ENCODE results near the gene CEND1. TPM values are rescaled to one million over a fixed set of nuclear protein-coding genes. Genes with fewer than 3 reads are reported as not detected.

Gene CEND1
- total and polyA plus RNA-seq, 2 of the 13 experiments (the other 11 are each of a cell fraction or from before 2014, with no cell fraction given) = not detected

DNA sequence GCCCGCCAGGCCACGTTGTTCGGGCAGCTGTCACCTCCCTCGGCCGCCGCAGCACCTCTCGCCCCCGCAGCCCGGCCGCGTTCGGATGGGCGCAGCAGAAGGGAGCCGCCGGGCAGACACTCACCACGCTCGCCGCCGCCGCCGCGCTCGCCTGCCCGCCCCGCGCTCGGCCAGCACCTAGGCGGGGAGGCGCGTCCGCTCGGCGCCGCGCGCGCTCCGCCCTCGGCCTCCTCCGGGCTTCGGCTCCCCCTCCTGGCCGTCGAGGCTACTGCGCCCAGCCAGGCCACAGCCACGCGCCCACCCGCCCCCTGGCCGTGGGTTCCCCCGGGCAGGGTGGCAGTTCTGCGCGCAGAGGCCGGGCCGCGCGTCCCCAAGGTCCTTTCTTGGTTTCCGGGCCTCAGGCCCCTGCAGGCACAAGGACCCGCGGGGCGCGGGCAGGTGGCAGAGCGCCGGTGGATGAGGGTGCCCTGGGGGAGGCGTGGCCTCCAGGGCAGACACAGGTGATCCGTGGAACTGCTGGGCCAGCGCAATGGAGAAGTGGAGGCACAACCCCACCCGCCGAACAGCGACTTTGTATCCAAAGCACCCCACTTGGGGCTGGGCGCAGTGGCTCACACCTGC, 8.3 kb upstream of the CEND1 start, which contains the start of gene SLC25A22 (continued):
- TF ChIP-seq, protein P1, sequence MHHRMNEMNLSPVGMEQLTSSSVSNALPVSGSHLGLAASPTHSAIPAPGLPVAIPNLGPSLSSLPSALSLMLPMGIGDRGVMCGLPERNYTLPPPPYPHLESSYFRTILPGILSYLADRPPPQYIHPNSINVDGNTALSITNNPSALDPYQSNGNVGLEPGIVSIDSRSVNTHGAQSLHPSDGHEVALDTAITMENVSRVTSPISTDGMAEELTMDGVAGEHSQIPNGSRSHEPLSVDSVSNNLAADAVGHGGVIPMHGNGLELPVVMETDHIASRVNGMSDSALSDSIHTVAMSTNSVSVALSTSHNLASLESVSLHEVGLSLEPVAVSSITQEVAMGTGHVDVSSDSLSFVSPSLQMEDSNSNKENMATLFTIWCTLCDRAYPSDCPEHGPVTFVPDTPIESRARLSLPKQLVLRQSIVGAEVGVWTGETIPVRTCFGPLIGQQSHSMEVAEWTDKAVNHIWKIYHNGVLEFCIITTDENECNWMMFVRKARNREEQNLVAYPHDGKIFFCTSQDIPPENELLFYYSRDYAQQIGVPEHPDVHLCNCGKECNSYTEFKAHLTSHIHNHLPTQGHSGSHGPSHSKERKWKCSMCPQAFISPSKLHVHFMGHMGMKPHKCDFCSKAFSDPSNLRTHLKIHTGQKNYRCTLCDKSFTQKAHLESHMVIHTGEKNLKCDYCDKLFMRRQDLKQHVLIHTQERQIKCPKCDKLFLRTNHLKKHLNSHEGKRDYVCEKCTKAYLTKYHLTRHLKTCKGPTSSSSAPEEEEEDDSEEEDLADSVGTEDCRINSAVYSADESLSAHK (CRISPR knock-in tag; IDR thresholded peaks at IDR 0.05; ENCODE audit: borderline replicate concordance) = no peak
- TF ChIP-seq TGIF2 (CRISPR knock-in tag; IDR thresholded peaks at IDR 0.05) (peak; percentile 20; the same call in 1 of the 2 replicates), ZNF160 (CRISPR knock-in tag; IDR thresholded peaks at IDR 0.05) (no peak), SMC3 (IDR thresholded peaks at IDR 0.05; ENCODE audit: low read length) (peak; percentile 5; the same call in 1 of the 2 replicates), SAP130 (CRISPR knock-in tag; IDR thresholded peaks at IDR 0.05; ENCODE audit: low read depth) (0 out of 2 replicates have a peak, but pooled peaks have one; percentile 39), ZSCAN22 (CRISPR knock-in tag; IDR thresholded peaks at IDR 0.05) (no peak), HMGXB4 (CRISPR knock-in tag; IDR thresholded peaks at IDR 0.05; ENCODE audit: borderline replicate concordance in 1 of 2, low read depth in 1 of 2) (peak in 1 of 2 experiments; percentile 16; a peak in 2 of 4 replicates), MTA1 (CRISPR knock-in tag; IDR thresholded peaks at IDR 0.05; ENCODE audit: borderline replicate concordance) (peak; percentile 46; the same call in 1 of the 2 replicates), SKI (IDR thresholded peaks at IDR 0.05; ENCODE audit: partially characterized antibody) (peak; percentile 74), IRF9 (CRISPR knock-in tag; IDR thresholded peaks at IDR 0.05; ENCODE audit: borderline replicate concordance) (0 out of 2 replicates have a peak, but pooled peaks have one; percentile 5), PHF8 (CRISPR knock-in tag; IDR thresholded peaks at IDR 0.05) (peak; percentile 37), ZBTB14 (CRISPR knock-in tag; IDR thresholded peaks at IDR 0.05) (peak; percentile 84), SALL2 (CRISPR knock-in tag; IDR thresholded peaks at IDR 0.05) (peak; percentile 50; the same call in 1 of the 2 replicates), SP4 (CRISPR knock-in tag; IDR thresholded peaks at IDR 0.05) (peak; percentile 61; the same call in 1 of the 2 replicates), MED1 (CRISPR knock-in tag; IDR thresholded peaks at IDR 0.05) (no peak)
- TF ChIP-seq, protein P2, sequence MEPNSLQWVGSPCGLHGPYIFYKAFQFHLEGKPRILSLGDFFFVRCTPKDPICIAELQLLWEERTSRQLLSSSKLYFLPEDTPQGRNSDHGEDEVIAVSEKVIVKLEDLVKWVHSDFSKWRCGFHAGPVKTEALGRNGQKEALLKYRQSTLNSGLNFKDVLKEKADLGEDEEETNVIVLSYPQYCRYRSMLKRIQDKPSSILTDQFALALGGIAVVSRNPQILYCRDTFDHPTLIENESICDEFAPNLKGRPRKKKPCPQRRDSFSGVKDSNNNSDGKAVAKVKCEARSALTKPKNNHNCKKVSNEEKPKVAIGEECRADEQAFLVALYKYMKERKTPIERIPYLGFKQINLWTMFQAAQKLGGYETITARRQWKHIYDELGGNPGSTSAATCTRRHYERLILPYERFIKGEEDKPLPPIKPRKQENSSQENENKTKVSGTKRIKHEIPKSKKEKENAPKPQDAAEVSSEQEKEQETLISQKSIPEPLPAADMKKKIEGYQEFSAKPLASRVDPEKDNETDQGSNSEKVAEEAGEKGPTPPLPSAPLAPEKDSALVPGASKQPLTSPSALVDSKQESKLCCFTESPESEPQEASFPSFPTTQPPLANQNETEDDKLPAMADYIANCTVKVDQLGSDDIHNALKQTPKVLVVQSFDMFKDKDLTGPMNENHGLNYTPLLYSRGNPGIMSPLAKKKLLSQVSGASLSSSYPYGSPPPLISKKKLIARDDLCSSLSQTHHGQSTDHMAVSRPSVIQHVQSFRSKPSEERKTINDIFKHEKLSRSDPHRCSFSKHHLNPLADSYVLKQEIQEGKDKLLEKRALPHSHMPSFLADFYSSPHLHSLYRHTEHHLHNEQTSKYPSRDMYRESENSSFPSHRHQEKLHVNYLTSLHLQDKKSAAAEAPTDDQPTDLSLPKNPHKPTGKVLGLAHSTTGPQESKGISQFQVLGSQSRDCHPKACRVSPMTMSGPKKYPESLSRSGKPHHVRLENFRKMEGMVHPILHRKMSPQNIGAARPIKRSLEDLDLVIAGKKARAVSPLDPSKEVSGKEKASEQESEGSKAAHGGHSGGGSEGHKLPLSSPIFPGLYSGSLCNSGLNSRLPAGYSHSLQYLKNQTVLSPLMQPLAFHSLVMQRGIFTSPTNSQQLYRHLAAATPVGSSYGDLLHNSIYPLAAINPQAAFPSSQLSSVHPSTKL (CRISPR knock-in tag; IDR thresholded peaks at IDR 0.05) = no peak

Data from HepG2 (cell line).